Tibial artery (tissue), 4 donors: ENCODE results near the gene PLEKHG3.

Experiments
- DNase-seq, 2 donors: peaks; one replicate each; pipeline ENCODE4 v3.0.0-alpha.2; 2019
- H3K27ac ChIP-seq, 2 donors: fragments of 200-600 bp; sonication (generic) in 1 of 2; 1 replicate in 1 of 2; 2 replicates in 1 of 2; pipeline ENCODE4 v1.5.1; 2018 to 2019; ENCODE audit warnings: mild to moderate bottlenecking in 1 of 2
- H3K27me3 ChIP-seq, 2 donors: fragments of 200-600 bp; sonication (generic) in 1 of 2; one replicate each; pipeline versions ENCODE4 v1.5.1 to v1.6.0; 2016 to 2019
- H3K36me3 ChIP-seq, 3 donors: fragments of 200-600 bp; sonication (generic) in 2 of 3; one replicate each; pipeline ENCODE4 v1.5.1; 2016 to 2019; ENCODE audit warnings: mild to moderate bottlenecking in 2 of 3
- H3K4me1 ChIP-seq, 4 donors: fragments of 200-600 bp; sonication (generic) in 2 of 4; 1 replicate in 3 of 4; 2 replicates in 1 of 4; pipeline ENCODE4 v1.5.1; 2016 to 2019
- H3K4me3 ChIP-seq, 2 donors: fragments of 200-600 bp; sonication (generic) in 1 of 2; 1 replicate in 1 of 2; 2 replicates in 1 of 2; pipeline ENCODE4 v1.5.1; 2018 to 2019; ENCODE audit warnings: mild to moderate bottlenecking in 2 of 2
- H3K9me3 ChIP-seq, 3 donors: fragments of 200-600 bp; sonication (generic) in 1 of 3; one replicate each; pipeline ENCODE4 v1.5.1; 2016 to 2019
- intact Hi-C: fragments of 100-400 bp; cut with DNase I; formaldehyde crosslinking; loops from one replicate; pipeline ENCODE4 v1.15.0; 2023; ENCODE audit warnings: low total_unique reads
- TF ChIP-seq, protein P1 (sequence below), 2 experiments: fragments of 200-600 bp in 1 of 2; fragments of 450-650 bp in 1 of 2; IDR thresholded peaks; one replicate each; pipeline ENCODE4 v1.5.1; 2017 to 2019; ENCODE audit warnings: antibody characterized with exemption in 2 of 2, mild to moderate bottlenecking in 1 of 2, moderate library complexity in 1 of 2

PLEKHG3 gene

DNA sequence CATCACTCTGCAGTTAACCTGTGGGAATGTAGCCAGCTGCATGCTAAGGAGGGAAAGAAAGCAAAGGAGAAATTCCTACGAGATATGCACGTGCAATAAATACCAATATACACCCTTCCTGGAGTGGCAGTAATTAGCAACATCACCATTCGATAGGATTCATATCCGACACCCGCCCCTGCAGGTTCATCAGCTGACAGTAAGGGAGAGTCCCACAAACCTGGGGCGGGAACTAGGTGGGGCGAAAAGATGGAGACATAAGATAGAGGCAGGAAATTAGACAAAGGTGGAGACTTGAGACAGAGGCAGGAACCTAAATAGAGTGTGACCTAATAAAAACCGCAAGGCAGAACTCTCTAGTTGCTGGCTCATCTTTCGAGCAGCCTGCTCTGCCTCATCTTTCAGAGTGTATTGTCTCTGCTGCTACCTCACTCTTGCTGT lies 51.6 kb downstream of the PLEKHG3 start:
- H3K27me3 ChIP-seq: no peaks in the 10 kb centered on the region
- no peaks in the 10 kb centered on the region for H3K9me3 ChIP-seq
- TF ChIP-seq, protein P1, sequence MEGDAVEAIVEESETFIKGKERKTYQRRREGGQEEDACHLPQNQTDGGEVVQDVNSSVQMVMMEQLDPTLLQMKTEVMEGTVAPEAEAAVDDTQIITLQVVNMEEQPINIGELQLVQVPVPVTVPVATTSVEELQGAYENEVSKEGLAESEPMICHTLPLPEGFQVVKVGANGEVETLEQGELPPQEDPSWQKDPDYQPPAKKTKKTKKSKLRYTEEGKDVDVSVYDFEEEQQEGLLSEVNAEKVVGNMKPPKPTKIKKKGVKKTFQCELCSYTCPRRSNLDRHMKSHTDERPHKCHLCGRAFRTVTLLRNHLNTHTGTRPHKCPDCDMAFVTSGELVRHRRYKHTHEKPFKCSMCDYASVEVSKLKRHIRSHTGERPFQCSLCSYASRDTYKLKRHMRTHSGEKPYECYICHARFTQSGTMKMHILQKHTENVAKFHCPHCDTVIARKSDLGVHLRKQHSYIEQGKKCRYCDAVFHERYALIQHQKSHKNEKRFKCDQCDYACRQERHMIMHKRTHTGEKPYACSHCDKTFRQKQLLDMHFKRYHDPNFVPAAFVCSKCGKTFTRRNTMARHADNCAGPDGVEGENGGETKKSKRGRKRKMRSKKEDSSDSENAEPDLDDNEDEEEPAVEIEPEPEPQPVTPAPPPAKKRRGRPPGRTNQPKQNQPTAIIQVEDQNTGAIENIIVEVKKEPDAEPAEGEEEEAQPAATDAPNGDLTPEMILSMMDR (IDR thresholded peaks at IDR 0.05): no peak
- H3K4me3 ChIP-seq: no peak overlapping the region
- no peak overlapping the region for H3K27ac ChIP-seq
- peaks cover 0 to 35% (median 28%) of the 10 kb centered on the region in 4 donors for H3K4me1 ChIP-seq
- no peaks in the 10 kb centered on the region for H3K36me3 ChIP-seq
- no peak for DNase-seq
- intact Hi-C loops: no loop called here

DNA sequence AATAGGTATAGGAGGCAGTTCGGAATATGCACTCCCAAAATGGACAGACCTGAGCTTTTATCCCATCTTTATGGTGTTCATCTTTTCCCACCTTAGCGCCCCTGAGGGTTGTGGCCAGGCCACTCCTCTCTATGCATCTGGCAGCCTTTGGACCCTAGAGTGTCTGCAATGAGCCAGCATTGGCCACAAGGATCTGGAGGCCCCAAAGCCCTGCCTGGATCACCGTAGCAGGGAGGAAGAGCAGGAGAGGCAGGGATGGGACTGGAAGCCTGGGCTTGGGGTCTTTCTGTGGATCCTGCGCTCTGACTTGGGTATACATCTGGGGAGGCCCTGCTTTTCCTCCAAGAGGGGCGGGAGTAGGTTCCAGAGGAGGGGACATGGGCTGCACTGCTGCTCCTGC lies 52.5 kb downstream of the PLEKHG3 start:
- H3K4me1 ChIP-seq: peaks cover 0 to 45% (median 37%) of the 10 kb centered on the region in 4 donors
- DNase-seq: no peak
- no peak overlapping the region for H3K27ac ChIP-seq
- intact Hi-C loops: no loop called here
- H3K27me3 ChIP-seq: no peaks in the 10 kb centered on the region
- H3K36me3 ChIP-seq: no peaks in the 10 kb centered on the region
- TF ChIP-seq, protein P1 (IDR thresholded peaks at IDR 0.05): no peak
- H3K4me3 ChIP-seq: no peak overlapping the region
- H3K9me3 ChIP-seq: no peaks in the 10 kb centered on the region

DNA sequence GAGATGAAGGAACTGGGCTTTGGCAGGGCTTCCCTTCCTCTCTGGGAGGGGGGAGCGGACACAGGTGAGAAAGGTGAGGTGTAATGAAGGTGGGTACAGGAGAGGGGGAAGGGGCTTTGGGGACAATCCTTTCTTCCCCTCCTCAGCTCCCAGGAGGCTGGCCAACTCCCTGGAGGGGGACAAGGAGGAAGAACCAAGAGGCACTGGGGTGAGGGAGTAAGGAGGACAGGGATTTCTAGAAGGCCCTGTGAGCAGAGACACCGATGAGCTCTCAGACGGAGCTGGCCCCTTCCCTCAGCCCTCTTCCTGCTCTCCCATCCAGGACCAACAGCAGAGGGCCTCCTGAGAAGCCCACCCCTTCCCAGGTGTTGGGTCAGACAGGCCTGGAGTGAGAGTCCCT lies 53.4 kb downstream of the PLEKHG3 start:
- Histone ChIP-seq H3K36me3 (no peaks in the 10 kb centered on the region), H3K4me1 (peaks cover 0 to 53% (median 46%) of the 10 kb centered on the region in 4 donors), H3K9me3 (no peaks in the 10 kb centered on the region), H3K4me3 (no peak overlapping the region), H3K27me3 (no peaks in the 10 kb centered on the region), H3K27ac (peak overlapping the region; percentile 19 to 67)
- DNase-seq: peak in 1 of 2 donors; percentile 54
- TF ChIP-seq, protein P1 (IDR thresholded peaks at IDR 0.05): no peak
- intact Hi-C loops: no loop called here

DNA sequence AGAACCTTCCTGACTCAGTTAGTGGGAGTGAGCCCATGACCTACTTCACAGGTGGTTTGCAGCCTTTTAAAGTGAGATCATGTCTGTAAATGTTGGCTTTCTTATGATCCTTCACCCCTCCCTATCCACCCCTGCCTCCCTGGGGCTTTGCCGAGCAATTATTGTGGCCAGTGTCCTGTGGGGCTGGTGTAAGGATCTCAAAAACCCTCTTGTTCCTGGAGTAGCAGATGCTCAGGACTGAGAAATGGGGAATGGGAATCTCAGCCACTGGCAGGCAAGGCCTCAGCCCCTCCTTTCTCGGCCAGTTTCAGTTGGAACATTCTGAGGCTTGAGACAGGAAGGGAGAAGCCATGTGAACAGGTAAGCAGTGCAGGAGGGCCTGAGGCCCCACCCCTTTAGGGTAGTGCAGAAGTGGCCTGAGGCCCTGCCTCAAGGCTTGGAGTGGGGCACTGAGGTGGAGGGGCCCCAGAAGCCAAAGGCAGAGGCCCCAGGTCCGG lies 53.8 kb downstream of the PLEKHG3 start:
- no peaks in the 10 kb centered on the region for H3K9me3 ChIP-seq
- H3K4me3 ChIP-seq: no peak overlapping the region
- no peaks in the 10 kb centered on the region for H3K27me3 ChIP-seq
- intact Hi-C loops: no loop called here
- H3K36me3 ChIP-seq: no peaks in the 10 kb centered on the region
- peak in 1 of 2 donors; percentile 67 for DNase-seq
- H3K4me1 ChIP-seq: peaks cover 0 to 58% (median 51%) of the 10 kb centered on the region in 4 donors
- H3K27ac ChIP-seq: peak overlapping the region; percentile 19 to 67
- TF ChIP-seq, protein P1 (IDR thresholded peaks at IDR 0.05): no peak

DNA sequence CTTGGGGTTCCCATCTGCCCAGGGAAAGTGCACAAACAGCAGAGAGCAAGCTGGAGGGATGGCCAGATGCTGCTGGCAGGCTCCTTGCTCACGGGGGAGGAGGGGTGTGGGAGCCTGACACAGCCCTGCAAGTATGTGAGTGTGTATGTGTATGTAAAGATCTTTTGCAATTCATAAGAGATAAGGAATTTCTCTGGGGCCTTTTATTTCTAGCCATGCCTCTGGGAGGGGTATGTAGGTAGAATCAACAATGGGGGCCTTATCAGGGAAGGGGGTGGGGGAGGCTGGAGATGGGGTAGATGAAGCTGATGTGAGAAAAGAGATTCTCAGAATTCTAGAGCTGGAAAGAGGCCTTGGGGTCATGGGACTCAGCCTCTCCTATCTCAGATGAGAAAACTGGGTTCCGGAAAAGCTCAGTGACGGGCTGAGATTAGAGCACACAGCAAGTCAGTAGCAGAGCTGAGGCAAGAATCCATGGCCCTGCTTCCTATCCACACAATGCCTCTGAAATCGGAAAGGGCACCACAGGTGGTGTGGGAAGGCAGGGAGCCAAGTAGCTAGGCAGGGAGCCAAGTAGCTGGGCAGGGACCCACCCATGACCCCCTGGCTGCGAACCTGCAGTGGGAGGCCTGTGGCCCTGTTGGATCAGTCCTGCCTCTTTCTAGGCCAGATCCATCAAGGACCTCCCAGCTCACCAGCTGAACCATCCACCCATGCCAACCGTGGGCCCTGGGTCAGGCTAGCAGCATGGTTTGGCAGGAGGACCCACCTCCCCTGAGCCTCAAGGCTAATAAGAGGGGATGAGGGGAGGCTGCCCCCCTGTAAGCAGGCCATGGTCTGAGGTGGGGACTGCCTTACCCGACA lies 54.7 kb downstream of the PLEKHG3 start:
- TF ChIP-seq, protein P1 (IDR thresholded peaks at IDR 0.05): no peak
- Histone ChIP-seq H3K9me3 (no peaks in the 10 kb centered on the region), H3K4me1 (peaks cover 0 to 67% (median 56%) of the 10 kb centered on the region in 4 donors), H3K27me3 (no peaks in the 10 kb centered on the region), H3K36me3 (no peaks in the 10 kb centered on the region), H3K27ac (peak overlapping the region; percentile 42 to 67), H3K4me3 (no peak overlapping the region)
- peak in 1 of 2 donors; percentile 72 for DNase-seq
- intact Hi-C loops: no loop called here
